ENCODE results near the gene GAS6.

Gene GAS6

GRCh38 chr13:113852536-113853517 lies 11.0 kb downstream of the GAS6 start:
- no peak for DNase-seq (ENCODE audit: low read depth in 3 of 3, low spot score in 1 of 3)

- DNase-seq (ENCODE audit: low read depth in 3 of 3, low spot score in 1 of 3): no peak
Measured at GRCh38 chr13:113851826-113852535, 11.9 kb downstream of the GAS6 start.

- no peak for DNase-seq (ENCODE audit: low read depth in 3 of 3, low spot score in 1 of 3)
Measured at GRCh38 chr13:113851480-113851803, 12.4 kb downstream of the GAS6 start.

GRCh38 chr13:113850722-113851479 lies 13.0 kb downstream of the GAS6 start:
- DNase-seq (ENCODE audit: low read depth in 3 of 3, low spot score in 1 of 3): no peak

- no peak for DNase-seq (ENCODE audit: low read depth in 3 of 3, low spot score in 1 of 3)
Measured at GRCh38 chr13:113849981-113850721, 13.7 kb downstream of the GAS6 start.

- DNase-seq (ENCODE audit: low read depth in 3 of 3, low spot score in 1 of 3): no peak
Measured at GRCh38 chr13:113849546-113849945, 14.3 kb downstream of the GAS6 start.

GRCh38 chr13:113848431-113849260 lies 15.2 kb downstream of the GAS6 start:
- DNase-seq (ENCODE audit: low read depth in 3 of 3, low spot score in 1 of 3): no peak

- no peak for DNase-seq (ENCODE audit: low read depth in 3 of 3, low spot score in 1 of 3)
Measured at GRCh38 chr13:113848020-113848419, 15.9 kb downstream of the GAS6 start.

GRCh38 chr13:113846636-113847318 lies 17.1 kb downstream of the GAS6 start:
- DNase-seq (ENCODE audit: low read depth in 3 of 3, low spot score in 1 of 3): no peak

- no peak for DNase-seq (ENCODE audit: low read depth in 3 of 3, low spot score in 1 of 3)
Measured at GRCh38 chr13:113845723-113846635, 17.9 kb downstream of the GAS6 start.

GRCh38 chr13:113845055-113845454 lies 18.8 kb downstream of the GAS6 start:
- no peak for DNase-seq (ENCODE audit: low read depth in 3 of 3, low spot score in 1 of 3)

- DNase-seq (ENCODE audit: low read depth in 3 of 3, low spot score in 1 of 3): no peak
Measured at GRCh38 chr13:113843864-113844556, 19.9 kb downstream of the GAS6 start.

- DNase-seq (ENCODE audit: low read depth in 3 of 3, low spot score in 1 of 3): no peak
Measured at GRCh38 chr13:113843063-113843654, 20.7 kb downstream of the GAS6 start.

- DNase-seq (ENCODE audit: low read depth in 3 of 3, low spot score in 1 of 3): no peak
Measured at GRCh38 chr13:113842336-113843062, 21.4 kb downstream of the GAS6 start.

- DNase-seq (ENCODE audit: low read depth in 3 of 3, low spot score in 1 of 3): no peak
Measured at GRCh38 chr13:113841353-113841650, 22.6 kb downstream of the GAS6 start.

- DNase-seq (ENCODE audit: low read depth in 3 of 3, low spot score in 1 of 3): no peak
Measured at GRCh38 chr13:113840541-113841352, 23.1 kb downstream of the GAS6 start.
